CD14-positive monocyte (primary cell): Measurements from ENCODE around the gene WDR19. TPM values are rescaled to one million over a fixed set of nuclear protein-coding genes. Genes with fewer than 3 reads are reported as not detected.

Experiments
- DNase-seq, 3 donors: peaks; one replicate each; pipeline ENCODE4 v3.0.0-alpha.2; 2011 to 2022
- H2AFZ ChIP-seq: 2 replicates; pipeline ENCODE4 v1.6.0; 2012; ENCODE audit warnings: mild to moderate bottlenecking, low read depth, low read length, inconsistent platforms; ENCODE audit not compliant: insufficient read depth, poor library complexity, severe bottlenecking
- H3K27ac ChIP-seq, 2 donors: 1 replicate in 1 of 2; 2 replicates in 1 of 2; pipeline ENCODE4 v1.5.1; 2012 to 2013; ENCODE audit warnings: low read length in 2 of 2, control low read depth in 1 of 2, inconsistent platforms in 1 of 2, low read depth in 1 of 2, mild to moderate bottlenecking in 1 of 2
- H3K27me3 ChIP-seq, 2 donors: one replicate each; pipeline versions ENCODE4 v1.6.0 to v1.6.1; 2011 to 2013; ENCODE audit warnings: low read length in 2 of 2; ENCODE audit not compliant: control insufficient read depth in 2 of 2, insufficient read depth in 2 of 2
- H3K36me3 ChIP-seq, 2 donors: replicated peaks in 1 of 2; 1 replicate in 1 of 2; 2 replicates in 1 of 2; pipeline versions ENCODE4 v1.5.1 to v1.6.1; 2012 to 2013; ENCODE audit warnings: low read length in 2 of 2, control low read depth in 1 of 2, inconsistent platforms in 1 of 2, mild to moderate bottlenecking in 1 of 2; ENCODE audit not compliant: insufficient read depth in 2 of 2, control insufficient read depth in 1 of 2
- H3K4me1 ChIP-seq, 2 donors: 1 replicate in 1 of 2; 2 replicates in 1 of 2; pipeline versions ENCODE4 v1.5.1 to v1.6.1; 2012 to 2013; ENCODE audit warnings: low read length in 2 of 2, control low read depth in 1 of 2, inconsistent platforms in 1 of 2, mild to moderate bottlenecking in 1 of 2, moderate library complexity in 1 of 2; ENCODE audit not compliant: insufficient read depth in 2 of 2, control insufficient read depth in 1 of 2
- H3K4me2 ChIP-seq: replicated peaks from 2 replicates; pipeline ENCODE3; 2012; ENCODE audit warnings: low read length, moderate library complexity, mild to moderate bottlenecking; ENCODE audit not compliant: poor library complexity, severe bottlenecking; ENCODE audit errors: extremely low read depth
- H3K4me3 ChIP-seq, 3 experiments: fragments of 200-600 bp in 1 of 3; sonication (generic) in 1 of 3; replicated peaks in 1 of 3; 1 replicate in 2 of 3; 2 replicates in 1 of 3; pipeline ENCODE4 v1.5.1; 2011 to 2013; ENCODE audit warnings: low read length in 3 of 3, mild to moderate bottlenecking in 3 of 3, control low read depth in 2 of 3, low read depth in 2 of 3, inconsistent platforms in 1 of 3, moderate library complexity in 1 of 3
- H3K79me2 ChIP-seq: 2 replicates; pipeline ENCODE4 v1.6.0; 2012; ENCODE audit warnings: mild to moderate bottlenecking, control low read depth, inconsistent platforms, low read length, moderate library complexity; ENCODE audit not compliant: insufficient read depth
- H3K9ac ChIP-seq: 2 replicates; pipeline ENCODE4 v1.6.0; 2017; ENCODE audit warnings: low read length, mild to moderate bottlenecking; ENCODE audit not compliant: insufficient read depth, poor library complexity, severe bottlenecking
- H3K9me3 ChIP-seq, 2 donors: replicated peaks in 1 of 2; 1 replicate in 1 of 2; 2 replicates in 1 of 2; pipeline versions ENCODE4 v1.5.1 to v1.6.1; 2012 to 2013; ENCODE audit warnings: low read length in 2 of 2, control low read depth in 1 of 2; ENCODE audit not compliant: control insufficient read depth in 1 of 2, insufficient read depth in 1 of 2
- H4K20me1 ChIP-seq: 2 replicates; pipeline ENCODE4 v1.6.0; 2012; ENCODE audit warnings: mild to moderate bottlenecking, low read length, control low read depth, moderate library complexity; ENCODE audit not compliant: insufficient read depth
- H3K27ac Mint-ChIP-seq, 7 donors: one replicate each; pipeline ENCODE4 v1.8.0; 2020; ENCODE audit warnings: mild to moderate bottlenecking in 7 of 7, mixed read lengths in 7 of 7, moderate library complexity in 6 of 7, inconsistent platforms in 2 of 7
- H3K27me3 Mint-ChIP-seq, 3 donors: one replicate each; pipeline ENCODE4 v1.8.0; 2021 to 2022; ENCODE audit warnings: low read depth in 3 of 3, mild to moderate bottlenecking in 3 of 3, mixed read lengths in 3 of 3, moderate library complexity in 3 of 3, inconsistent platforms in 1 of 3
- H3K36me3 Mint-ChIP-seq, 2 donors: one replicate each; pipeline ENCODE4 v1.8.0; 2020; ENCODE audit warnings: mixed read lengths in 2 of 2, inconsistent platforms in 1 of 2, mild to moderate bottlenecking in 1 of 2
- H3K4me1 Mint-ChIP-seq: one replicate; pipeline ENCODE4 v1.8.0; 2020; ENCODE audit warnings: mild to moderate bottlenecking, mixed read lengths
- H3K4me3 Mint-ChIP-seq, 2 donors: one replicate each; pipeline ENCODE4 v1.8.0; 2020; ENCODE audit warnings: mild to moderate bottlenecking in 2 of 2, mixed read lengths in 2 of 2, moderate library complexity in 1 of 2
- H3K9me3 Mint-ChIP-seq, 7 donors: one replicate each; pipeline ENCODE4 v1.8.0; 2020 to 2022; ENCODE audit warnings: mixed read lengths in 7 of 7, mild to moderate bottlenecking in 6 of 7, moderate library complexity in 6 of 7, inconsistent platforms in 2 of 7
- WGBS: methylation state at CpG from one replicate; pipeline ENCODE4 v1.1.5; 2013; ENCODE audit warnings: missing lambda C conversion rate; ENCODE audit not compliant: insufficient coverage; 5-methylcytosine and 5-hydroxymethylcytosine counted together
- intact Hi-C, 2 donors: fragments of 100-400 bp; cut with micrococcal nuclease; formaldehyde crosslinking; loops; one replicate each; pipeline versions ENCODE4 v1.15.0 to v1.15.1; 2023
- polyA plus RNA-seq, 3 donors: library from polyadenylated mRNA; depleted of rRNA in 1 of 3; unstranded in 2 of 3; stranded (reverse) in 1 of 3; fragments of 300-500 nt in 2 of 3; fragments of >200 nt in 1 of 3; fragmentation: Illumina TruSeq in 2 of 3; gene quantifications; 1 replicate in 2 of 3; 2 replicates in 1 of 3; pipeline ENCODE4 v1.2.3, GENCODE V29; 2012 to 2021
- TF ChIP-seq, protein P1 (sequence below): fragments of 200-600 bp; IDR thresholded peaks from one replicate; pipeline ENCODE4 v1.8.0; 2022; ENCODE audit warnings: antibody characterized with exemption, mild to moderate bottlenecking

Gene WDR19
- polyA plus RNA-seq, 3 donors = 1.7 to 11.4 (median 2.0) TPM

GRCh38 chr4:39170301-39170700 is 12.0 kb upstream of the WDR19 start:
- H2AFZ ChIP-seq = no peak overlapping the region
- TF ChIP-seq, protein P1, sequence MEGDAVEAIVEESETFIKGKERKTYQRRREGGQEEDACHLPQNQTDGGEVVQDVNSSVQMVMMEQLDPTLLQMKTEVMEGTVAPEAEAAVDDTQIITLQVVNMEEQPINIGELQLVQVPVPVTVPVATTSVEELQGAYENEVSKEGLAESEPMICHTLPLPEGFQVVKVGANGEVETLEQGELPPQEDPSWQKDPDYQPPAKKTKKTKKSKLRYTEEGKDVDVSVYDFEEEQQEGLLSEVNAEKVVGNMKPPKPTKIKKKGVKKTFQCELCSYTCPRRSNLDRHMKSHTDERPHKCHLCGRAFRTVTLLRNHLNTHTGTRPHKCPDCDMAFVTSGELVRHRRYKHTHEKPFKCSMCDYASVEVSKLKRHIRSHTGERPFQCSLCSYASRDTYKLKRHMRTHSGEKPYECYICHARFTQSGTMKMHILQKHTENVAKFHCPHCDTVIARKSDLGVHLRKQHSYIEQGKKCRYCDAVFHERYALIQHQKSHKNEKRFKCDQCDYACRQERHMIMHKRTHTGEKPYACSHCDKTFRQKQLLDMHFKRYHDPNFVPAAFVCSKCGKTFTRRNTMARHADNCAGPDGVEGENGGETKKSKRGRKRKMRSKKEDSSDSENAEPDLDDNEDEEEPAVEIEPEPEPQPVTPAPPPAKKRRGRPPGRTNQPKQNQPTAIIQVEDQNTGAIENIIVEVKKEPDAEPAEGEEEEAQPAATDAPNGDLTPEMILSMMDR = no peak
- H3K4me1 Mint-ChIP-seq = peaks cover 9% of the 10 kb centered on the region
- no peak overlapping the region for H3K27ac ChIP-seq
- H3K79me2 ChIP-seq = no peaks in the 10 kb centered on the region
- peak in 1 of 3 donors; percentile 4 for DNase-seq
- no peaks in the 10 kb centered on the region for H4K20me1 ChIP-seq
- no peaks in the 10 kb centered on the region for H3K36me3 ChIP-seq
- intact Hi-C loops = no loop called here
- H3K4me1 ChIP-seq = no peaks in the 10 kb centered on the region
- H3K4me3 Mint-ChIP-seq = no peak overlapping the region
- no peak overlapping the region for H3K9ac ChIP-seq
- H3K9me3 ChIP-seq = peaks cover 8 to 18% of the 10 kb centered on the region in 2 donors
- H3K27me3 ChIP-seq = no peaks in the 10 kb centered on the region
- peak overlapping the region in 2 of 7 donors; percentile 70 to 78 for H3K27ac Mint-ChIP-seq
- H3K4me2 ChIP-seq = no peak overlapping the region
- no peaks in the 10 kb centered on the region for H3K36me3 Mint-ChIP-seq
- WGBS = 84% methylated on average over 9 of the region's 12 CpGs
- peaks cover 13 to 26% (median 16%) of the 10 kb centered on the region in 7 donors for H3K9me3 Mint-ChIP-seq
- H3K4me3 ChIP-seq = no peak overlapping the region
- H3K27me3 Mint-ChIP-seq = peaks cover 0 to 5% (median 3%) of the 10 kb centered on the region in 3 donors

GRCh38 chr4:39178706-39179105 is 3.6 kb upstream of the WDR19 start:
- no peak overlapping the region for H3K27ac ChIP-seq
- TF ChIP-seq, protein P1 = no peak
- peaks cover 13 to 16% of the 10 kb centered on the region in 2 donors for H3K4me1 ChIP-seq
- H3K4me3 ChIP-seq = no peak overlapping the region
- no peak overlapping the region for H3K4me2 ChIP-seq
- H3K9ac ChIP-seq = no peak overlapping the region
- H2AFZ ChIP-seq = peak overlapping the region; percentile 19
- DNase-seq = no peak
- Mint-ChIP-seq H3K36me3 (no peaks in the 10 kb centered on the region), H3K27ac (no peak overlapping the region), H3K4me3 (no peak overlapping the region), H3K27me3 (peaks cover 3 to 8% (median 7%) of the 10 kb centered on the region in 3 donors), H3K9me3 (no peaks in the 10 kb centered on the region), H3K4me1 (peaks cover 8% of the 10 kb centered on the region)
- no peaks in the 10 kb centered on the region for H4K20me1 ChIP-seq
- H3K79me2 ChIP-seq = no peaks in the 10 kb centered on the region
- H3K27me3 ChIP-seq = peaks cover 2% of the 10 kb centered on the region in 2 donors
- H3K36me3 ChIP-seq = no peaks in the 10 kb centered on the region
- no peaks in the 10 kb centered on the region for H3K9me3 ChIP-seq
- intact Hi-C loops = no loop called here
